ENCODE data around the gene KCNMA1.

DNA sequence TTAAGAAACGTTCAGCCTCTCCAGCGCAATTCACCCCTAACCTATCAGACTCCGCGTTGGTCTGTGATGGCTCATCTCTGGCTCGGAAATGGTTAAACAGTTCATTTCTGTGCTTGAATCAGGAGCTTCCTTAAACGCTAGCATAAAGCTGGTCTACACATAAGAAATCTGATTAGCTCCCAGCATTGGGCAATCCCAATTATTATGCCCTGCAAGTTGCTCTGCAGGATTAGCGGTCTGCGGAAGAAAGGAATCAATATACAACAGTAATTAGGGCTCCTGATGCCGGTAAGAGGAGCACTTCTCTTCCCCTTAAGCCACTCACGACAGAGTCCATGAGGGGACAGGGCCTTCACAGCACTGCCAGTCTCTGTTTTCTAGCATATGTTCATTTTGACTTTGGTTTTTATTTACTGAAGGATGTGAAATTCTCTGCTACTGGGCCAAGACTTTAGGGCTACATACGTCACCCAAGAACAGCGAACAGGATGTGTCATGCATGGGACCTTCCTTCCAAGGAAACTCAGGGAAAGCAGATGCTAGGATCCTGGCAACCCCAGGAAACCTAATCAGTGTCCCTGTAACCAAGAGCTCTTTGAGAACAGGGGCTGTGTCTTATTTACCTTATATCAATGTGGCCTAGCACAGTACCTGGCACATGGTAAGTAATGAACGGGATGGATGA, 324.4 kb downstream of the KCNMA1 start:
- TF ChIP-seq, protein P1, sequence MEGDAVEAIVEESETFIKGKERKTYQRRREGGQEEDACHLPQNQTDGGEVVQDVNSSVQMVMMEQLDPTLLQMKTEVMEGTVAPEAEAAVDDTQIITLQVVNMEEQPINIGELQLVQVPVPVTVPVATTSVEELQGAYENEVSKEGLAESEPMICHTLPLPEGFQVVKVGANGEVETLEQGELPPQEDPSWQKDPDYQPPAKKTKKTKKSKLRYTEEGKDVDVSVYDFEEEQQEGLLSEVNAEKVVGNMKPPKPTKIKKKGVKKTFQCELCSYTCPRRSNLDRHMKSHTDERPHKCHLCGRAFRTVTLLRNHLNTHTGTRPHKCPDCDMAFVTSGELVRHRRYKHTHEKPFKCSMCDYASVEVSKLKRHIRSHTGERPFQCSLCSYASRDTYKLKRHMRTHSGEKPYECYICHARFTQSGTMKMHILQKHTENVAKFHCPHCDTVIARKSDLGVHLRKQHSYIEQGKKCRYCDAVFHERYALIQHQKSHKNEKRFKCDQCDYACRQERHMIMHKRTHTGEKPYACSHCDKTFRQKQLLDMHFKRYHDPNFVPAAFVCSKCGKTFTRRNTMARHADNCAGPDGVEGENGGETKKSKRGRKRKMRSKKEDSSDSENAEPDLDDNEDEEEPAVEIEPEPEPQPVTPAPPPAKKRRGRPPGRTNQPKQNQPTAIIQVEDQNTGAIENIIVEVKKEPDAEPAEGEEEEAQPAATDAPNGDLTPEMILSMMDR (IDR thresholded peaks at IDR 0.05) = no peak
- no peak for TF ChIP-seq ZFX (IDR thresholded peaks at IDR 0.05; ENCODE audit: borderline replicate concordance)

Measured in 22Rv1 (cell line).